K562 (cell line): Measurements from ENCODE around the gene CFAP251. TPM values are rescaled to one million over a fixed set of nuclear protein-coding genes. Genes with fewer than 3 reads are reported as not detected.

Source experiments
- CHD2 ChIP-seq: IDR thresholded peaks from 2 replicates; pipeline ENCODE4 v1.6.1; 2011; ENCODE audit warnings: low read depth, low read length
- EP300 ChIP-seq: IDR thresholded peaks from 2 replicates; pipeline ENCODE4 v1.6.1; 2012; ENCODE audit warnings: low read length, improper control_type of control experiment
- ERF ChIP-seq: fragments of 450-650 bp; formaldehyde crosslinking; IDR thresholded peaks from 2 replicates; pipeline ENCODE4 v1.4.0; 2020; ENCODE audit warnings: mild to moderate bottlenecking, mixed read lengths
- KLF6 ChIP-seq: fragments of 250-450 bp; sonication (Bioruptor Pico); IDR thresholded peaks from 2 replicates; pipeline ENCODE4 v1.4.0; 2020; ENCODE audit warnings: mild to moderate bottlenecking, moderate library complexity, borderline replicate concordance
- MED1 ChIP-seq: sonication (generic); formaldehyde crosslinking; IDR thresholded peaks from 2 replicates; pipeline ENCODE4 v1.8.1; 2023; ENCODE audit warnings: missing genetic modification reagents, borderline replicate concordance
- RAD21 ChIP-seq, 2 experiments: fragments of 250-450 bp in 1 of 2; fragments of 450-650 bp in 1 of 2; sonication (Bioruptor Pico) in 1 of 2; formaldehyde crosslinking in 1 of 2; IDR thresholded peaks in 1 of 2; conservative IDR thresholded peaks in 1 of 2; 2 replicates each; pipeline versions ENCODE4 v1.4.0 to v1.8.0; 2020 to 2022; ENCODE audit warnings: mild to moderate bottlenecking in 2 of 2, moderate library complexity in 1 of 2
- RBM15 ChIP-seq: fragments of 200-400 bp; formaldehyde crosslinking; IDR thresholded peaks from 2 replicates; pipeline ENCODE4 v1.6.1; 2018; ENCODE audit warnings: mild to moderate bottlenecking, low read length, moderate library complexity; ENCODE audit not compliant: insufficient read depth
- RUNX1 ChIP-seq: sonication (generic); IDR thresholded peaks from 2 replicates; pipeline ENCODE4 v1.6.1; 2016; ENCODE audit warnings: antibody characterized with exemption, low read depth
- SP2 ChIP-seq: IDR thresholded peaks from 2 replicates; pipeline ENCODE4 v1.6.1; 2011; ENCODE audit warnings: mild to moderate bottlenecking, low read depth, low read length, moderate library complexity; ENCODE audit not compliant: poor library complexity, severe bottlenecking; ENCODE audit errors: extremely low read depth
- SREBF2 ChIP-seq: sonication (generic); formaldehyde crosslinking; IDR thresholded peaks from 2 replicates; pipeline ENCODE4 v1.4.0; 2020; ENCODE audit warnings: mild to moderate bottlenecking, missing genetic modification reagents
- ZFX ChIP-seq: sonication (generic); formaldehyde crosslinking; IDR thresholded peaks from 2 replicates; pipeline ENCODE4 v1.8.0; 2022; ENCODE audit warnings: mild to moderate bottlenecking, missing genetic modification reagents, moderate library complexity
- ZNF143 ChIP-seq: sonication (generic); formaldehyde crosslinking; IDR thresholded peaks from 2 replicates; pipeline ENCODE4 v1.9.0; 2022; ENCODE audit warnings: mild to moderate bottlenecking, missing genetic modification reagents
- ZNF384 ChIP-seq: IDR thresholded peaks from 2 replicates; pipeline ENCODE4 v1.6.1; 2012; ENCODE audit warnings: low read depth, low read length, improper control_type of control experiment
- ZNF398 ChIP-seq: fragments of 250-450 bp; sonication (Bioruptor Pico); IDR thresholded peaks from 2 replicates; pipeline ENCODE4 v1.8.0; 2021; ENCODE audit warnings: moderate library complexity, mild to moderate bottlenecking, inconsistent platforms
- ZNF512 ChIP-seq: IDR thresholded peaks from 2 replicates; pipeline ENCODE4 v1.6.1; 2016; ENCODE audit warnings: missing genetic modification characterization, missing compliant biosample characterization
- ZSCAN29 ChIP-seq: fragments of 450-650 bp; IDR thresholded peaks from 2 replicates; pipeline ENCODE4 v1.6.1; 2017
- polyA plus RNA-seq, 8 experiments: library from polyadenylated mRNA; depleted of rRNA in 4 of 8; stranded (reverse) in 5 of 8; unstranded in 3 of 8; fragments of >200 nt; fragmentation: Nextera tagmentation in 2 of 8; fragmentation: Illumina TruSeq in 1 of 8; extraction: Ambion mirVana in 2 of 8; extraction: Trizol in 1 of 8; gene quantifications; 2 replicates each; pipeline versions ENCODE4 v1.2.1 to v1.2.3, GENCODE V29; 2011 to 2014; ENCODE audit warnings: inconsistent platforms in 1 of 8, missing spikeins in 1 of 8
- total RNA-seq, 7 experiments: library from RNA; depleted of rRNA in 6 of 7; stranded (reverse); fragments of >200 nt in 6 of 7; fragmentation: Illumina TruSeq in 2 of 7; extraction: Trizol in 2 of 7; gene quantifications; 2 replicates each; pipeline versions ENCODE4 v1.2.1 to v1.2.3, GENCODE V29; 2011 to 2021; ENCODE audit warnings: low replicate concordance in 1 of 7

Gene CFAP251
- total and polyA plus RNA-seq, 9 of the 15 experiments (the other 6 are each of a cell fraction or from before 2014, with no cell fraction given): 16.6 to 31.0 (median 19.1) TPM

GRCh38 chr12:121916719-121917118 is 1.7 kb upstream of the CFAP251 start (continued):
- no peak for TF ChIP-seq KLF6 (CRISPR knock-in tag)
- TF ChIP-seq CHD2: no peak
- TF ChIP-seq MED1 (CRISPR knock-in tag): no peak
- no peak for TF ChIP-seq ZNF512 (tag)
- no peak for TF ChIP-seq ZFX (CRISPR knock-in tag)
- TF ChIP-seq ERF (CRISPR knock-in tag): no peak
- TF ChIP-seq ZNF384: no peak
- TF ChIP-seq RAD21 (CRISPR knock-in tag; conservative IDR thresholded peaks at IDR 0.05 in 1 of 2, IDR thresholded peaks at IDR 0.05 in 1 of 2): peak in 1 of 2 experiments; percentile 26; a peak in 1 of 4 replicates
- TF ChIP-seq ZSCAN29: no peak
- no peak for TF ChIP-seq RBM15
- TF ChIP-seq SREBF2: no peak
- TF ChIP-seq EP300: no peak
- no peak for TF ChIP-seq ZNF398 (CRISPR knock-in tag)
- no peak for TF ChIP-seq ZNF143
- no peak for TF ChIP-seq SP2
- no peak for TF ChIP-seq RUNX1
